HG03108 (cell line): ENCODE data around the gene POC1A.
A peak's percentile ranks its signal among the peaks of the same experiment; 100 is the strongest.

Source experiments
- ATAC-seq: cut with Tn5 transposase; IDR thresholded peaks from one replicate; pipeline ENCODE4 v1.9.1; 2021; ENCODE audit warnings: moderate library complexity; ENCODE audit not compliant: unreplicated experiment

Gene POC1A

GRCh38 chr3:52154135-52155094 lies at the start of gene POC1A:
Gene POC1A (minus strand): TSS chr3:52154423. CDS start chr3:52154372, 51 bp downstream.
- ATAC-seq, result peak; percentile 82

DNA sequence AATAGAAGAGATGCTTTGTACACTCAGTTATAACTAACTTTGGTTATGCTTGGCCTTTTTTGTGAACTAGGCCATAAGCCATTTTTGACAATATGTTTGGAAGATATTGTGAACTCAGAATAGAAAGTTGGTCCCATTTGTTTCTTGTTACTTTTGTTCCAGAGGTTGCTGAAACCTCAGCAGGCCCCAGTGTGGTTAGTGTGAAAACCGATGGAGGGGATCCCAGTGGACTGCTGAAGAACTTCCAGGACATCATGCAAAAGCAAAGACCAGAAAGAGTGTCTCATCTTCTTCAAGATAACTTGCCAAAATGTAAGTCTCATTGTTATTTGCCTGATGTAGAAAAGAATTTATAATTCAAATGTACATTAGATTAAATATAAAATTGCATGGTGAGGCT lies 49.5 kb upstream of the POC1A start:
- no peak for ATAC-seq

- no peak for ATAC-seq
Observed at GRCh38 chr3:52202384-52203077, 48.3 kb upstream of the POC1A start.

DNA sequence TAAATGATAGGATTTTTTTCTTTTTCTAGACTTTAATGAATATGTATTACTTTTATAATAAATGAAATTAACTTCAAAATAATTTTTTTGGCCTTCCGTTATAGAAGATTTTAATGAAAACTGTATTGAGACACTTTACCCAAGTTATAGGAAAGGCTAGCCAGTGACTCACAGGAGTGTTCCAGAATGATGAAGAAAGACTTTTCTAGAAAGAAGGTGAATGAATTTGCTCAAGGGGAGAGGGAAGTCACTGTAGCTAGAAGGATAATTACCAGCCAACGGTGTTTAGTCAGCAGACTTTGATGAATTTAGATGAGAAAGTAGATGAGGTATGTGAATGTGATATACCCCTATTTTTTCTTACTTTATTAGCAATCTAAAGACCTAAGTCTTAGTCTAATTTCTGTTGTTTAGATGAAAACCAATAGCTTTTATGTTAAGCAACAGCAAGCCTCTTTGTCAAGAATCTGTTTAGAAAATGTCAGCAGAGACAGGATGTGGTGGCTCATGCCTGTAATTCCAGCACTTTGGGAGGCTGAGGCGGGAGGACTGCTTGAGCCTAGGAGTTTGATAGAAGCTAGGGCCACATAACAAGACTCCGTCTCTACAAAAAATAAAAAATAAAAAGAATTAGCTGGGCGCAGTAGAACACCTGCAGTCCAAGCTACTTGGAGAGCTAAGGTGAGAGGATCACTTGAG lies 46.9 kb upstream of the POC1A start:
- no peak for ATAC-seq

GRCh38 chr3:52198643-52199608 lies 44.7 kb upstream of the POC1A start:
- no peak for ATAC-seq

DNA sequence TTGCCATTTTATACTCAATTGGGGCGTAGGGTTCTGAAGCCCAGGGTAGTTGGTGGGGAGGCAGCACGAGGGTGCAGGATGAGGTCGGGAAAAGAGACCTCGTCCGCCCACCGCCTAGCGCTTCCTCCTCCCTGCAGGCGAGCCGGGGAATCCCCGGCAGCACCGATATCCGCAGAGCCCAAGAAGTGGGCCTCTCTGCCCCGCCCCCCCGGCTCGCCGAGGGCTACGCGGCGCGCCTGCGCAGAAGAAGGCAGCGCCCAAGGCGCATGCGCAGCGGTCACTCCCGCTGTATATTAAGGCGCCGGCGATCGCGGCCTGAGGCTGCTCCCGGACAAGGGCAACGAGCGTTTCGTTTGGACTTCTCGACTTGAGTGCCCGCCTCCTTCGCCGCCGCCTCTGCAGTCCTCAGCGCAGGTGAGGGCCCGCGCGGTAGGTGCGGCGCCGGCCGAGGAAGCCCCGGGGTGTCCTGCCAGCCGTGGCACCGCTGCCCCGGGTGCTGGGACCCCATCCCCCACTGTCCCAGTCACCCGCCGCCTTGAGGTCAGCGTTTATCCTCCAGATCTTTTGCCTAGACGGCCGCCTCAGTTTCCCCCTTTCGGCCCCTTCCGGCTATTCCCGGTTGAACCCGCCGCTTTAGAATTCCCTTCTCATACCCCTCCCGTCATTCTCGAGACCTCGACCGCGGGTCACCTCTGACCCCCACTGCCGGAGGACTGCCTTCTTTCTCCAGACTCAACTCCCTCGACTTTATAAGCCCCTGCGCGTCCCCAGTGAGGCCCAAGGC lies 43.8 kb upstream of the POC1A start, which contains the start of gene ALAS1:
ALAS1 (plus strand) TSS at position 319 of the 784 bp plus-strand sequence. CDS start 1,082 bp downstream, outside the sequence.
- peak; percentile 79 for ATAC-seq

- no peak for ATAC-seq
Observed at GRCh38 chr3:52197499-52197841, 43.2 kb upstream of the POC1A start.

DNA sequence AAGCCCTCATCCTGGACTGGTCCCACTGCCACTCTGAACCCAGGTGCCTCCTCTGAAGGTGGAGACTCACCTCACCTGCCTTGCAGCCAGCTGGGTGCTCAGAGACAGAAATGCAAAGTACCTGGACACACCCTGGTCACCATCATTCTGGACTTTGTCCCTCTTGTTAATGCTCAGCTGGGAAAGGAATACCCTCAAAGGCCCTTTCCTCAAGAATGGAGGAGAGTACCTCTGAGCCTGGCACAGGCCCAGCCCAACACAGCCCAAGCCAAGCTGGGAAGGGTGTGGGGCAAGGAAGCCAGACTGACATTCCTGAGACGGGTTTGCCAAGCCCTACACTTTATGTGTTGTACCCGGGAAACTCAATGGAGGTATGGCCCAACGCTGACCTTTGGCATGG lies 42.8 kb upstream of the POC1A start:
- no peak for ATAC-seq

GRCh38 chr3:52195823-52196331 lies 41.7 kb upstream of the POC1A start:
- no peak for ATAC-seq

DNA sequence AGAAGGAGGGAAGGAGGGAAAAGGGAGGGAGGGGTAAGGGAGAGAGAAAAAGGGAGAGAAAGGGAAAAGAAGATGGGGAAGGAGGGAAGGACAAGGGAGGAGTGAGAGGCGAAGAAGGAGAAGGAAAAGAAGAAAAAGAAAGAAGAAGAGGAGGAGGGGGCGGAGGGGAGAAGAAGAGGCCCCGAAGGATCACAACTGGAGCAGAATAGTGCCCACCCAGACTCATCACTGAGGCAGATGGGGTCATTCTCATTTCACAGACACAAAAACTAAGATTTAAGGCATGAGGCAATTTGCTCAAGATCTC lies 41.0 kb upstream of the POC1A start:
- ATAC-seq, result no peak

GRCh38 chr3:52194485-52195290 lies 40.5 kb upstream of the POC1A start:
- ATAC-seq, result no peak

DNA sequence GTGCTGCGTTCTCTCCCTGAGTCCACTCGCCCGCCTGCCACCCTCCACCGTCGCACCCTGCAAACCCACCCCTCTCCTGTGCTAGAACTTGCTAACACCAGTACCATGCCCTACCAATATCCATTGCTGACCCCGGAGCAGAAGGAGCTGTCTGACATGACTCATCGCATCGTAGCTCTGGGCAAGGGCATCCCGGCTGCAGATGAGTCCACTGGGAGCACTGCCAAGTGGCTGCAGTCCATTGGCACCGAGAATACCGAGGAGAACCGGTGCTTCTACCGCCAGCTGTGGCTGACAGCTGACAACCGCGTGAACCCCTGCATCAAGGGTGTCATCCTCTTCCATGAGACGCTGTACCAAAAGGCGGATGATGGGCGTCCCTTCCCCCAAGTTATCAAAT lies 38.8 kb upstream of the POC1A start:
- ATAC-seq, result no peak

- no peak for ATAC-seq
Observed at GRCh38 chr3:52191663-52192062, 37.4 kb upstream of the POC1A start.

DNA sequence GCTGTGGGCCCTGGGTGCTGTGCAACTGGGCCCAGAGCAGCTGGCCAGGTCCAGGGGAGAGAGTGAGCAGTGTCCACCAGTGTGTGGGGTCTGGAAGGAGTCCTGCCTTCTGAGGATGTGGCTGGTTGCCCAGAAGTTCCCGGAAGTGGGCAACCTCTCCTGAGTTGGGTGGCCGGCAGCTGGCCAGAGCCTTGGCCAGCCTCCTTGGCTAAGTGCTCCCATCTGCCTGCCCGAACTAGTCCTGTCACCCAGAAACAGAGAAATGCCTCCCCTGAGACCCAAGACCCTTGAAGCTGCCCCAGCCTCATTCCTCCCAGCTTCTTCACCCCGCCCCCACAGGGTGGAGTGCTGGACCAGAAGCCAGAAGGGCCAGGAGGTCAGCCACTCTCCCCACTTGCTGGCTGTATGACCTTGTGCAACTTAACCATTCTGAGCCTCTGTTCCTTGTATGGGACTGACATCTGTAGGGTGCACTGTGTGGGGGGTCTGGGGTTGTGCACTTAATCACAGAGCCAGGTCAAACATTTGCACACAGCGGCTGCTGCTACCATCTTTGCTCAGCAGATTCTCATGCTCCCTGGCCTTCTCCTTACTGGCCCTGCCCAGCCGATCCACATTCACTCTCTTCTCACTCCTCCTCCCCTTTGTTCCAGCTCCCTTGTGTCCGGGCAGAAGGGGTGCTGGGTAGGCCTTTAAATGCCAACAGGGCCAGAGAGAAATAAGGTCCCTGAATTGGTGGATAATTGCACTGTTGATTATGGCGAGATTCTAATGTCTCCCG lies 36.3 kb upstream of the POC1A start:
- no peak for ATAC-seq

DNA sequence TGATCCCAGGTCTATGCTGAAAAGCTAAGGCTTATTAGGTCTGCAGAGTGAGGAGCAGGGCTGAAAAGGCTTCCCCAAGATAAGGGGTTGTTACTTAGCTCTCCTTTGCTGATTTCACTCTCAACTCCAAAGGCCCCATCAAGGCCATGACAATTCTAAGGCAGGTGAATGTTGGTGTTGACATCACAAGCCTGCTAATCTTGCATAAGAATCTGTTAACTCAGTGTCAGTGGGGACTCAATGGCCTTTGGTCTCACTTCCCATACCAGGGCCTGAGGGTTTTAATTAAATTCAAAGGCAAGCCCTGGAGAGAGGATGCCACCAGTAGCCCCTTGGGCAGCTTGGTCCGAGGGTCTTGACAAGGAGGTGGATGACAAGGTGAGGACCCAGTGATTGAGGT lies 34.3 kb upstream of the POC1A start:
- no peak for ATAC-seq

GRCh38 chr3:52186729-52187128 lies 32.5 kb upstream of the POC1A start:
- ATAC-seq, result no peak

DNA sequence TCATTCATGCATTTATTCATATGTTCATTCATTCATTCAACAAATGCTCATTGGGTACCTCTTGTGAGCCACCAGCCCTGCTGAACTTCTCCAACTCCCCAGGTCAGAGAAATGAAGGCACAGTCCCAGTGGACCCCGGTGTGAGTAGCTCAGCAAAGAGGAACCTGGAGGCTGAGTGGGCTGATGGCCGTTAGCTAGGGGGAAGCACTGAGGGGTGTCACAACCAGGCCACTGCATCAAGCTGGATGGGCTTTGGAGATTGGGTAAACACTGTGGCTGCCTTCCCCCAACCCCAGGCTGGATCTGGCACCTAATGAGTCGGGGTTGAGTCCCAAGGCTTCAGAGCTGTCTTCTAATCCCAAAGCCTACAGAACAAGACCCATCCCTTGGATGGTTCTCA lies 31.6 kb upstream of the POC1A start:
- ATAC-seq, result no peak

DNA sequence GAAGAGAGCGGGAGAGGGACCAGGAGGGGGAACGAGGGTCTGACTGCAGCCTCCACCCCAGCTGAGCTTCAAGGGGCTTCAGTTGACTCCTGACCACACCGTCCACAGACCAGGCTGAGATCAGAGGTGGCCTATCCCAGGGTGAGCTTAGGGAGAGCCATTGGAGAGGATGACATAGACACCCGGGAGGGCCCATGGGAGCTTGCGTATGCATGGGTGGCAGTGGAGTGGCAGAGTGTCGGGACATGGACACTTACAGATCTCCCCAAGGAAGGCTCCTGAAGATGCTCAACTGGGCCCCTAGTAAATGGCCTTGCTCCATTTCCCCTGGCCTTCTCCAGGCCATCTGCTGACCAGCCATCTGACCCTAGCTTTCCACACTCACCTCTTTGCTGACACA lies 31.1 kb upstream of the POC1A start:
- ATAC-seq, result no peak
